ENCODE data around the gene RCOR1.

DNA sequence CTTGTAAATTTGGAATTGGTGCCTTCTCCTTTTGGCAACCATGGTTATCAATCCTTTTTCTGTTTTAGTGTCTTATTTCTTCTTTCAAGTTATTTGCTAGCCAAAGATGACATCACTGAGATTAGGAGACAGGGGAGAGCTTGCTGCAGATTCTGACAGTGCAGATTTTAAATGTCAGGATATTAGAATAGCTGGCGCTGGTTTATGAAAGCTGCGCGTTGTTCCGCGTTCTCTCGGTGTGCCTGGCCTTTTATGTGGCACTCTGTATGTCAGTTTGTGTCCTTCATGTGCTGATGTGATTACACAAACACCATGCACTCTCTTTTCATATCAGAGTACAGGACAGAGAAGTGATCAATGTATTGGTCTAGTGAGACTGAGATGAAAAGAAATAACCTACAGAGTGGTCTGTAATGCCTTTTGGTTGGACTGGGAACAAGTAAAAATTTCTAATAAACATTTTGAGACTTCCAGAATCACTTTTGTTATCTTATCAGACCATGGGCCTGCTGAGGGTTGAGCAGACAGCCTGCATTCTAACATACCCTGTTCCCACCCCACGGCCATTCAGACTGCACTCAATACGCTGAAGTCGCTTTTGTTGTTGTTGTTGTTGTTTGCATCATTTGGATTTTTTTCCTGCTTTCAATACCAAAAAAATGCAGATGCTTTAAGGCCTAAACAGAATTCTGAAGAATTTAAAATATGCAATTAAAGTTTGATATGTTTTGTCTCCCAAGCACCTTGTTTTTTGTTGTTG, 135.1 kb downstream of the RCOR1 start:
- TF ChIP-seq, protein P1, sequence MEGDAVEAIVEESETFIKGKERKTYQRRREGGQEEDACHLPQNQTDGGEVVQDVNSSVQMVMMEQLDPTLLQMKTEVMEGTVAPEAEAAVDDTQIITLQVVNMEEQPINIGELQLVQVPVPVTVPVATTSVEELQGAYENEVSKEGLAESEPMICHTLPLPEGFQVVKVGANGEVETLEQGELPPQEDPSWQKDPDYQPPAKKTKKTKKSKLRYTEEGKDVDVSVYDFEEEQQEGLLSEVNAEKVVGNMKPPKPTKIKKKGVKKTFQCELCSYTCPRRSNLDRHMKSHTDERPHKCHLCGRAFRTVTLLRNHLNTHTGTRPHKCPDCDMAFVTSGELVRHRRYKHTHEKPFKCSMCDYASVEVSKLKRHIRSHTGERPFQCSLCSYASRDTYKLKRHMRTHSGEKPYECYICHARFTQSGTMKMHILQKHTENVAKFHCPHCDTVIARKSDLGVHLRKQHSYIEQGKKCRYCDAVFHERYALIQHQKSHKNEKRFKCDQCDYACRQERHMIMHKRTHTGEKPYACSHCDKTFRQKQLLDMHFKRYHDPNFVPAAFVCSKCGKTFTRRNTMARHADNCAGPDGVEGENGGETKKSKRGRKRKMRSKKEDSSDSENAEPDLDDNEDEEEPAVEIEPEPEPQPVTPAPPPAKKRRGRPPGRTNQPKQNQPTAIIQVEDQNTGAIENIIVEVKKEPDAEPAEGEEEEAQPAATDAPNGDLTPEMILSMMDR (IDR thresholded peaks at IDR 0.05; ENCODE audit: control extremely low read depth in 1 of 3, insufficient read depth in 1 of 3, low read depth in 1 of 3, low read length in 3 of 3): no peak
- no peak for TF ChIP-seq POLR2AphosphoS5 (IDR thresholded peaks at IDR 0.05; ENCODE audit: low read depth, low read length)
- TF ChIP-seq, protein P2, sequence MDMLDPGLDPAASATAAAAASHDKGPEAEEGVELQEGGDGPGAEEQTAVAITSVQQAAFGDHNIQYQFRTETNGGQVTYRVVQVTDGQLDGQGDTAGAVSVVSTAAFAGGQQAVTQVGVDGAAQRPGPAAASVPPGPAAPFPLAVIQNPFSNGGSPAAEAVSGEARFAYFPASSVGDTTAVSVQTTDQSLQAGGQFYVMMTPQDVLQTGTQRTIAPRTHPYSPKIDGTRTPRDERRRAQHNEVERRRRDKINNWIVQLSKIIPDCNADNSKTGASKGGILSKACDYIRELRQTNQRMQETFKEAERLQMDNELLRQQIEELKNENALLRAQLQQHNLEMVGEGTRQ (IDR thresholded peaks at IDR 0.05; ENCODE audit: low read length): no peak
- TF ChIP-seq SP1 (IDR thresholded peaks at IDR 0.05; ENCODE audit: low read depth, low read length): no peak
- no peak for TF ChIP-seq ASH2L (IDR thresholded peaks at IDR 0.05; ENCODE audit: low read length)
- no peak for TF ChIP-seq SIN3A (conservative IDR thresholded peaks at IDR 0.05 in 1 of 2, IDR thresholded peaks at IDR 0.05 in 1 of 2; ENCODE audit: low read depth in 1 of 2, low read length in 2 of 2)
- TF ChIP-seq FOSL1 (IDR thresholded peaks at IDR 0.05; ENCODE audit: insufficient read depth, low read depth, low read length): no peak
- no peak for TF ChIP-seq RFX5 (IDR thresholded peaks at IDR 0.05; ENCODE audit: borderline replicate concordance, low read depth, low read length)
- TF ChIP-seq NRF1 (IDR thresholded peaks at IDR 0.05; ENCODE audit: low read depth, low read length): no peak
- TF ChIP-seq KDM1A (IDR thresholded peaks at IDR 0.05; ENCODE audit: borderline replicate concordance, low read length): no peak
- TF ChIP-seq EZH2 (IDR thresholded peaks at IDR 0.05; ENCODE audit: low read depth, low read length, severe bottlenecking): no peak
- TF ChIP-seq POLR2A (IDR thresholded peaks at IDR 0.05; ENCODE audit: control extremely low read depth in 1 of 2, low read depth in 2 of 2, low read length in 2 of 2): no peak
